Measurements from ENCODE around the gene SDC3.

DNA sequence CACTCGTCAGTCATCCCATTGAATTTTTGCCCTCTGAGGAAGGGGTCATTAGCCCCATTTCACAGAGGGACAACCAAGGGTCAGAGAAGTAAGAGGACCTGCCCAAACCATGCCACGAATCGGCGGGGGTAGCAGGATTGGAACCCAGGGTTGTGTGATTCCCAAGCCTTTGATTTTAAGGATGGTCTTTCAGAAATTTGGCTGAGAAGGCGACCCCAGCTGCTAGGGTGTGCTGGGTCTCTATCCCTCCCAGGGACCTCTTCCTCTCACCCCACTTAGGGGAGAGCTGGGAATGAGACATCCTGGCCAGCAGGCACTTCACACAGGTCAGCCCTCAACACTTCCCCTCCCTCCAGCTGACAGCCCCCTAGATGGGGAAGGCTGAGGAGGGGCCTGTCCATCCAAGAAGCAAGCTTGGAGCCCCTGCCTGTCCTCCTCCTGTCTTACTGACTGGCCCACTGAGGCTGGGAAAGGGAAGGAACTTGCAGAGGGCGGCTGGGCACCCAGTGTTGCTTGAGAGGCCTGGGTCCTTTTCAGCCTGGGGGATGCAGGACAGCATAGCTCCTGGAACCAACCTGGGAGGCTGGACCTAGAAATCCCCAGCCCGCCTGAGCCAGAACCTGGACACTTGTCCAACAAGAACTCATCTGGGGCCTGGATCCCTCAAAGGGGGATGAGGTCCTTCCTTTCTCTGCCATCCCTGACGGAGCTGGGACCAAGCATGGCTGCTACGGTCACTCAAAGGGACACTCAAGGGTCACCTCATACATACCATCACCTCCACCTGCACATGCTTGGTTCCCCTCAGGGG is 1.7 kb downstream of the SDC3 start:
- TF ChIP-seq POLR2A (IDR thresholded peaks at IDR 0.05) = no peak
- TF ChIP-seq, protein P1, sequence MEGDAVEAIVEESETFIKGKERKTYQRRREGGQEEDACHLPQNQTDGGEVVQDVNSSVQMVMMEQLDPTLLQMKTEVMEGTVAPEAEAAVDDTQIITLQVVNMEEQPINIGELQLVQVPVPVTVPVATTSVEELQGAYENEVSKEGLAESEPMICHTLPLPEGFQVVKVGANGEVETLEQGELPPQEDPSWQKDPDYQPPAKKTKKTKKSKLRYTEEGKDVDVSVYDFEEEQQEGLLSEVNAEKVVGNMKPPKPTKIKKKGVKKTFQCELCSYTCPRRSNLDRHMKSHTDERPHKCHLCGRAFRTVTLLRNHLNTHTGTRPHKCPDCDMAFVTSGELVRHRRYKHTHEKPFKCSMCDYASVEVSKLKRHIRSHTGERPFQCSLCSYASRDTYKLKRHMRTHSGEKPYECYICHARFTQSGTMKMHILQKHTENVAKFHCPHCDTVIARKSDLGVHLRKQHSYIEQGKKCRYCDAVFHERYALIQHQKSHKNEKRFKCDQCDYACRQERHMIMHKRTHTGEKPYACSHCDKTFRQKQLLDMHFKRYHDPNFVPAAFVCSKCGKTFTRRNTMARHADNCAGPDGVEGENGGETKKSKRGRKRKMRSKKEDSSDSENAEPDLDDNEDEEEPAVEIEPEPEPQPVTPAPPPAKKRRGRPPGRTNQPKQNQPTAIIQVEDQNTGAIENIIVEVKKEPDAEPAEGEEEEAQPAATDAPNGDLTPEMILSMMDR (IDR thresholded peaks at IDR 0.05) = no peak
- TF ChIP-seq EP300 (IDR thresholded peaks at IDR 0.05) = no peak
- TF ChIP-seq POLR2AphosphoS5 (IDR thresholded peaks at IDR 0.05) = no peak
